HCT116 (cell line): ENCODE results near the gene CSGALNACT2.
A peak's percentile ranks its signal among the peaks of the same experiment; 100 is the strongest.

Experiments used
- CTCF ChIP-seq, 3 experiments: fragments of 200-600 bp in 1 of 3; sonication (generic) in 1 of 3; IDR thresholded peaks in 2 of 3; conservative IDR thresholded peaks in 1 of 3; 2 replicates each; pipeline ENCODE4 v1.5.1; 2012 to 2017; ENCODE audit warnings: low read depth in 2 of 3, low read length in 2 of 3, antibody characterized with exemption in 1 of 3, borderline replicate concordance in 1 of 3, control low read depth in 1 of 3, mild to moderate bottlenecking in 1 of 3, mixed read lengths in 1 of 3, mixed run types in 1 of 3, moderate library complexity in 1 of 3; ENCODE audit not compliant: insufficient read depth in 1 of 3
- EGR1 ChIP-seq: IDR thresholded peaks from 2 replicates; pipeline ENCODE4 v1.6.1; 2012; ENCODE audit warnings: low read depth
- POLR2A ChIP-seq: IDR thresholded peaks from 2 replicates; pipeline ENCODE4 v1.7.0; 2011; ENCODE audit warnings: borderline replicate concordance; ENCODE audit not compliant: insufficient read depth, insufficient read length; ENCODE audit errors: extremely low read depth
- POLR2AphosphoS5 ChIP-seq: IDR thresholded peaks from 2 replicates; pipeline ENCODE4 v1.6.1; 2011; ENCODE audit warnings: mild to moderate bottlenecking, low read depth, low read length, moderate library complexity
- RAD21 ChIP-seq: IDR thresholded peaks from 2 replicates; pipeline ENCODE4 v1.6.1; 2012; ENCODE audit warnings: low read depth, mild to moderate bottlenecking
- SIN3A ChIP-seq: IDR thresholded peaks from 2 replicates; pipeline ENCODE4 v1.6.1; 2012; ENCODE audit warnings: low read depth
- ZFX ChIP-seq: fragments of 450-650 bp; IDR thresholded peaks from 2 replicates; pipeline ENCODE4 v1.6.1; 2017
- ZNF274 ChIP-seq: fragments of 200-500 bp; sonication (Bioruptor generic); IDR thresholded peaks from 2 replicates; pipeline ENCODE4 v1.6.1; 2014; ENCODE audit warnings: mild to moderate bottlenecking, low read depth, low read length, inconsistent platforms
- TF ChIP-seq, protein P1 (sequence below): IDR thresholded peaks from 2 replicates; pipeline ENCODE4 v1.6.1; 2012

GRCh38 chr10:43093423-43094076 lies 44.7 kb upstream of the CSGALNACT2 start:
- TF ChIP-seq, protein P1, sequence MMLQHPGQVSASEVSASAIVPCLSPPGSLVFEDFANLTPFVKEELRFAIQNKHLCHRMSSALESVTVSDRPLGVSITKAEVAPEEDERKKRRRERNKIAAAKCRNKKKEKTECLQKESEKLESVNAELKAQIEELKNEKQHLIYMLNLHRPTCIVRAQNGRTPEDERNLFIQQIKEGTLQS = no peak
- no peak for TF ChIP-seq ZFX
- peak; percentile 34; the same call in 1 of the 2 replicates for TF ChIP-seq RAD21
- no peak for TF ChIP-seq CTCF (IDR thresholded peaks at IDR 0.05 in 2 of 3, conservative IDR thresholded peaks at IDR 0.05 in 1 of 3; ENCODE audit: borderline replicate concordance in 1 of 3, insufficient read depth in 1 of 3, low read depth in 2 of 3, low read length in 2 of 3)
- no peak for TF ChIP-seq POLR2A
- TF ChIP-seq EGR1 = no peak
- no peak for TF ChIP-seq ZNF274
- TF ChIP-seq POLR2AphosphoS5 = no peak
- no peak for TF ChIP-seq SIN3A
